Nephron progenitor cell (in vitro differentiated cells): Measurements from ENCODE around the gene MAGI1.

Experiments used
- DNase-seq: peaks from one replicate; pipeline ENCODE4 v3.0.0; 2021
- H3K27ac Mint-ChIP-seq: 2 replicates; pipeline ENCODE4 v1.8.0; 2021; ENCODE audit warnings: mild to moderate bottlenecking, moderate library complexity, mixed read lengths
- H3K27me3 Mint-ChIP-seq: 2 replicates; pipeline ENCODE4 v1.8.0; 2021; ENCODE audit warnings: mild to moderate bottlenecking, low read depth, mixed read lengths; ENCODE audit not compliant: poor library complexity
- H3K36me3 Mint-ChIP-seq: 2 replicates; pipeline ENCODE4 v1.8.0; 2021; ENCODE audit warnings: low read depth, mixed read lengths
- H3K4me1 Mint-ChIP-seq: 2 replicates; pipeline ENCODE4 v1.8.0; 2021; ENCODE audit warnings: mixed read lengths
- H3K4me3 Mint-ChIP-seq: 2 replicates; pipeline ENCODE4 v1.8.0; 2021; ENCODE audit warnings: mild to moderate bottlenecking, moderate library complexity, mixed read lengths
- H3K9me3 Mint-ChIP-seq: 2 replicates; pipeline ENCODE4 v1.8.0; 2021; ENCODE audit warnings: mild to moderate bottlenecking, moderate library complexity, mixed read lengths
- CTCF ChIP-seq: fragments of 200-600 bp; sonication (generic); IDR thresholded peaks from 2 replicates; pipeline ENCODE4 v1.5.0; 2021; ENCODE audit warnings: antibody characterized with exemption

The MAGI1 gene

DNA sequence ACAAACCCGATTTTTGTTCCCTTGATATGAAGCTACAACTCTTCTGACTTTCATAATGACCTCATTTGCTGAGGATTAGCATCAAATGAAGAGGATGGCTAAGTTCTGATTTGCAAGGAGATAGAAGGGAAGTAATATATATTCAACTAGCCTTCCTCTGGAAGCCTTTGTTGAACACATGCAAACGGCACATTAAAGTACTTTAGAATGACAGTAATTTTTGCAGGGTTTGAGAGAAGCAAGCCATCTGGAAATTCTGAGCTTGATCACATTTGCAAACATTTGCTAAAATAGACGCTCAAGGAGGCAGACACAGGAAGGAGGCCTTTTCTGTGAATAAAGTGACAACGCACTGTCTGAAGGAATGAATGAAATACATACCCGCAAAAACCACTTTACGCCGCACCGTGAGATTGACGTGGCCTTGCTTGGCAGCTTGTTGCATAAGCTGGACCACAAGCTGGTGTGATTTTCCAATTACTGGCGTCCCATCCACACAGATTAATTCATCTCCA lies 657.2 kb downstream of the MAGI1 start:
- no peak for TF ChIP-seq CTCF
- peaks cover 5% of the 10 kb centered on the region for H3K9me3 Mint-ChIP-seq
- no peaks in the 10 kb centered on the region for H3K27me3 Mint-ChIP-seq
- H3K27ac Mint-ChIP-seq = no peak overlapping the region
- DNase-seq = no peak
- peaks cover 19% of the 10 kb centered on the region for H3K4me1 Mint-ChIP-seq
- H3K4me3 Mint-ChIP-seq = no peak overlapping the region
- H3K36me3 Mint-ChIP-seq = peaks cover 70% of the 10 kb centered on the region

- TF ChIP-seq CTCF = no peak
- Mint-ChIP-seq H3K4me1 (peaks cover 9% of the 10 kb centered on the region), H3K27ac (no peak overlapping the region), H3K36me3 (peaks cover 93% of the 10 kb centered on the region), H3K4me3 (no peak overlapping the region), H3K9me3 (peaks cover 8% of the 10 kb centered on the region), H3K27me3 (no peaks in the 10 kb centered on the region)
- no peak for DNase-seq
These were observed 659.5 kb downstream of the MAGI1 start for GRCh38 chr3:65379223-65379622.

DNA sequence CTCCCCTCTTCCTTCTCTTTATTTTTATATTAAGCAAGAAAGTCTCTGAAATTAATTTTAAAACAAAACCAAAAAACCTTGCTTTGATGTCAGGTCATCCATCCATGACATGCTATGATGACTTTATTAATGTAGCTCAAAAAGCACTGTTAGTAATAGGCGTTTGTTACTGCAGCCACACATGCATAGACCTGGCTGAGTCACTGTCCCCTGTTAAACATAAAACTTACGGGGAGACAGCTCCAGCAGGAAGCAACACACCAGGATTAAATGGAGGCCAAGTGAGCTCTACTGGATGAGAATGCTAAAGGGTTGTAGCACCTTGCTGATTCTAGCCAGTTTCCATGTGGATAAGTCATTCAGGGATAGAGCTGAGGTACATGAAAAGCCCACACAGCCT lies 661.1 kb downstream of the MAGI1 start:
- peaks cover 95% of the 10 kb centered on the region for H3K36me3 Mint-ChIP-seq
- no peak overlapping the region for H3K4me3 Mint-ChIP-seq
- no peak for DNase-seq

GRCh38 chr3:65376426-65376825 lies 662.3 kb downstream of the MAGI1 start:
- Mint-ChIP-seq H3K27me3 (no peaks in the 10 kb centered on the region), H3K9me3 (peaks cover 30% of the 10 kb centered on the region)

More for the DNA sequence above, 661.1 kb downstream of the MAGI1 start:
- H3K4me1 Mint-ChIP-seq = no peaks in the 10 kb centered on the region
- no peak overlapping the region for H3K27ac Mint-ChIP-seq
- TF ChIP-seq CTCF = no peak
- peaks cover 18% of the 10 kb centered on the region for H3K9me3 Mint-ChIP-seq
- no peaks in the 10 kb centered on the region for H3K27me3 Mint-ChIP-seq

GRCh38 chr3:65371053-65371452 lies 667.7 kb downstream of the MAGI1 start:
- H3K36me3 Mint-ChIP-seq = peaks cover 64% of the 10 kb centered on the region
- H3K27ac Mint-ChIP-seq = no peak overlapping the region
- TF ChIP-seq CTCF = no peak
- no peaks in the 10 kb centered on the region for H3K27me3 Mint-ChIP-seq
- DNase-seq = no peak
- no peak overlapping the region for H3K4me3 Mint-ChIP-seq
- H3K4me1 Mint-ChIP-seq = no peaks in the 10 kb centered on the region
- peaks cover 34% of the 10 kb centered on the region for H3K9me3 Mint-ChIP-seq

More at GRCh38 chr3:65376426-65376825, 662.3 kb downstream of the MAGI1 start:
- Mint-ChIP-seq H3K27ac (no peak overlapping the region), H3K4me1 (no peaks in the 10 kb centered on the region), H3K36me3 (peaks cover 96% of the 10 kb centered on the region), H3K4me3 (no peak overlapping the region)
- DNase-seq = no peak
- no peak for TF ChIP-seq CTCF

DNA sequence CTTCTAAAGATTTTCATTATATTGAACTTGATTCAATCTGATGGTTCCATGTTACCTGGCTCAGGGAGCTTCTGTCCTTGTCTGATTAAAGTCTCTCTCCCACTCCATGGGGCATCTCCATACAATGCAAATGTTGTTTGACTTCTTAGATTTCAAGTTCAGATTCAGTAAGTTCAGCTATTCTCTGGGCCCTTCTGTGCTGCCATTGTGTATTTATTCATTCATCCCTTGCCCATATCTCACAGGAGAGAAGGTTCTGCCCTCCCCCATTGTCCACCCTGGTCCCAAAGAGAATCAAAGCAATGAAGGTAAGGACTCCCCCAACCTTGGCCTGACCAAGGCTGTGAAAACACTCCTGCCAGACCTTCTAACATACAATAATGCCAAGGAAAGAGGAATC lies 669.9 kb downstream of the MAGI1 start:
- Mint-ChIP-seq H3K4me3 (no peak overlapping the region), H3K4me1 (no peaks in the 10 kb centered on the region), H3K27me3 (no peaks in the 10 kb centered on the region), H3K36me3 (peaks cover 60% of the 10 kb centered on the region), H3K9me3 (peaks cover 31% of the 10 kb centered on the region), H3K27ac (peak overlapping the region; percentile 13)
- DNase-seq = no peak
- TF ChIP-seq CTCF = no peak
